ENCODE measurements around the gene IL23R.
"Not testable (repeated sequence)": the region's sequence is repeated elsewhere in the genome, so short reads cannot be mapped to it uniquely, and the experiment has no call there.

IL23R gene

DNA sequence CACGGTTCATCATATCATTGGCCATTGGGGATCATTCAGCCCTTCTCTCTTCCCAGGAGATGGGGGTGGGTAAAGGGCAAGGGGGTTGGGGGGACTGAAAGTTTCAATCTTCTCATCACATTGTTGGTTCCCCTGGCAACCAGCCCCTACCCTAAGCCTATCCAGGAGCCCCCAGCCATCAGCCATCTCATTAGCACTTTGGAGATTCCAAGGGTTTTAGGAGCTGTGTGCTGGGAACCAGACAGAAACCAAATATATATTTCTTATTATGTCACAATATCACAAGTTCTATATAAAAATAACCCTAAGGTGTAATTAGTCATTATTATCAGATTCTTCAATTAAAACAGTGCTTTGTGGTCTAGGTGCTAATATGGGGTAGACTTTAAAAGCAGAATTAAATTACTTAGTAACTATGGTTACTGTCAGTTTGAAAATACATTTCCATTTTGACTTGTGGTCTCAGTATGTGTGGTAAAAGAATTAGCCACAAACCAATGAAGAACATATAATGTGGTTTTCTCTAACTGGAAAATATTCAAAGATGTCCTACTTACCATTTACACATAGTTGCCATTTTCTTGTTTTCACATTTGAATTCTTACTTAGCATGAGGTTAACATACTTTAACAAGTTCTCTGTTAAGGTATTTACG lies 28.1 kb downstream of the IL23R start:
- no peak for DNase-seq

DNA sequence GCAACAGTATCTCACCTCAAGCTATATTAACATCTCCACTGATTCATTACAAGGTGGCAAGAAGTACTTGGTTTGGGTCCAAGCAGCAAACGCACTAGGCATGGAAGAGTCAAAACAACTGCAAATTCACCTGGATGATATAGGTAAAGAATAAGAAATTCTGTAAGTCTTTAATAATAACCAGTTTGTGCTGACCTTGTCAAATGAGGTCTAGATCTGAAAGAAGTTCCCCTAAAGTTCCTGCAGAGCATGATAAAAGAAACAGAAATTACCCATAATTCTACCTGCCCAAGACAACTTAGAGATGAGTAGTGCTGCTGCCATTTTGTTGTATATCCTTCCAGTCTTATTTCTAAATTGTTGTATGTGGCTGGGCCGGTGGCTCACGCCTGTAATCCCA lies 34.5 kb downstream of the IL23R start:
- DNase-seq = no peak

DNA sequence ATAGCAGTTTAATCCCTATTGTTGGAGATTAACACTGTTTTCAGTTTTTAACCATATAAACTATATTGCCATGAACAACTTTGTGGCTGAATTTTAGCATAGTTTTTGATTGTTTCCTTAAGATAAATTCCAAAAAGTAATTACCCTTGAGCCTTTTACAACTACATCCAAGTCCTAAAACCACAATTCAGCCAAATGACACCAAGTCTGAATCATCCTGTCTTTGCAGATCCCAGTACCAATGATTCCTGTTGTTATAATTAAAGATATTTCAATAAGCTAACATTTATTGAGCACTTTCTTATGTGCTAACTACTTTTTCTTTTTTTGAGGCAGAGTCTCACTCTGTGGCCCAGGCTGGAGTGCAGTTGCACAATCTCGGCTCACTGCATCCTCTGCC lies 35.6 kb downstream of the IL23R start:
- DNase-seq = no peak

GRCh38 chr1:67204298-67204980 lies 38.2 kb downstream of the IL23R start:
- no peak for DNase-seq

DNA sequence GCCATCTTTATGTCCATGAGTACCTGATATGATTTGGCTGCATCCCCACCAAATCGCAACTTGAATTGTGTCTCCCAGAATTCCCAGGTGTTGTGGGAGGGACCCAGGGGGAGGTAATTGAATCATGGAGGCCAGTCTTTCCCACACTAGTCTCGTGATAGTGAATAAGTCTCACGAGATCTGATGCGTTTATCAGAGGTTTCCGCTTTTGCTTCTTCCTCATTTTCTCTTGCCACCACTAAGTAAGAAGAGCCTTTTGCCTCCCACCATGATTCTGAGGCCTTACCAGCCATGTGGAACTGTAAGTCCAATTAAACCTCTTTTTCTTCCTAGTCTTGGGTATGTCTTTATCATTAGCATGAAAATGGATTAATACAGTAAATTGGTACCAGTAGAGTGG lies 41.1 kb downstream of the IL23R start:
- DNase-seq = not testable (repeated sequence)

DNA sequence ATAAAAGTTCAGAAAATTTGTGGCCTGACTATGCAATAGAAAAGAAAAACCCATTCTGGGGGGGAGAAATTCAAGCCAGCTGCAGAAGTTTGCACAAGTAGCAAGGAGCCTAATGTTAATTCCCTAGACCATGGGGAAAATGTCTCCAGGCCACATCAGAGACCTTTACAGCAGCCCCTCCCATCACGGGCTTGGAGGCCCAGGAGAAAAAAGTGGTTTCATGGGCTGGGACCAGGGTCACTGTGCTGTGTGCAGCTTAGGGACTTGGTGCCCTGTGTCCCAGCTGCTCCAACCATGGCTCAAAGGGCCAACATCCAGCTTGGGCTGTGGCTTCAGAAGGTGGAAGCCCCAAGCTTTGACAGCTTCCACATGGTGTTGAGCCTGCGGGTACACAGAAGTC lies 42.0 kb downstream of the IL23R start:
- DNase-seq = no peak

GRCh38 chr1:67209521-67209920 lies 43.3 kb downstream of the IL23R start:
- no peak for DNase-seq

DNA sequence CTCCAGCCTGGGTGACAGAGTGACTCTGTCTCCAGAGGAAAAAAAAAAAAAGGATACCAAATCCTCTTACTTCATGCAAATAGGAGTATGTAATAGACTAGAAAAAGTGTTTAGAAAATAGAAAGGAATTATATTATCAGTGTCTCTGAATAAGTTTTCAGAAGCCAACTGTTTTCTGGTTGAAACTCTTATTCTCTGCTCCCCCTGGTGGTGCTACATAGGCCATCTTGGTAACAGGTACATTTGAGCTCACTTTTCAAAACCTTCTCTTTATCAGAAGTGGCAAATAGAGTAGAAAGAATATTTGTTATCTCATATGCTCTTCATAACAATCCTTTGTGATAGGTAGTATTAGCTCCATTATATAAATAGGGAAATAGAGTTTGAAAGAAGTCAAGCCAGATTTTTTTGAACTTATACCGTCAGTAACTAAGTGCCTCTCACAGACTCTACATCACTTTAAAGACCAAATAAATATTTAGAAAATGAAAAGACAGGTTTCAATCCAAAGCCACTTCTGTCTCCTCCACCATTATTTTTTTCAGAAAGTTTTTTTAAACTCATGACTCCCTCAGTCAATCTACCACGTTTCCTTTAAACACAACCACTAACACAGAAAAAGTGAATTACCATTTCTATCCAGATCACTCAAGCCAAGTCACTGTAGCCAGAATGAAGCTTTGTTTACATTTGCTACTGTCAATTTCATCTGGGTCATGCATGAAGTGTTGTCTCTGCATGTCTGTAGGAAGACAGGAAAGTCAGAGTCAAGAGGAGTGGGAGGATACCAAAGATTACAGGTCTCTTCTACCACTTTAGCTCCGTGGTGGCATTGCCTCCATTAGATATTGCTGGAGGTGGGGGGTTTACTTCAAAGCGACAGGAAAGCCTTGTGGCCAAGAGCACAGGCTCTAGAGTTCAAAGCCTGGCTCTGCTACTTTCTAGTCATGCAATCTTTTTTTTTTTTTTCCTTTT lies 45.6 kb downstream of the IL23R start:
- DNase-seq = peak; percentile 8

- no peak for DNase-seq
Observed at GRCh38 chr1:67213164-67213563, 46.9 kb downstream of the IL23R start.

GRCh38 chr1:67213948-67214347 lies 47.7 kb downstream of the IL23R start:
- DNase-seq = no peak

GRCh38 chr1:67214420-67215174 lies 48.3 kb downstream of the IL23R start:
- DNase-seq = no peak

GRCh38 chr1:67216401-67216800 lies 50.1 kb downstream of the IL23R start:
- DNase-seq = no peak

GRCh38 chr1:67217417-67217816 lies 51.2 kb downstream of the IL23R start:
- no peak for DNase-seq

DNA sequence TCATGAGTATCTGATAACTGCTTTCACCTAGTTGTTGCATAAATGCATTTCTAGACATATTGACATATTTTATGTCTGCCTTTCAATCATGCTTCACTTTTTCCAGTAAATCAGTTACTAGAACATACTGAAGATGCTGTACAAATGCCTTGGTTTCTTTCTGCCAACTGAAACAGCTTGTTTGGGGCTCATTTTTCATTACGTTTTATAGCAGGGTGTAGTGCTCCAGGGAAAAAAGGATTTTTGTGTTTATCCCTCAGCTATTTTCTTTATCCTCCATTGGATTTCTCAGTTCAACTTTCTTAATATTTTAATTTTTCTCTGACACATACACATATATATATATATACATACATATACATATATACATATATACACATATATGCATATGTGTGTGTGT lies 51.7 kb downstream of the IL23R start:
- DNase-seq = no peak

- DNase-seq = no peak
Observed at GRCh38 chr1:67224856-67225255, 58.6 kb downstream of the IL23R start.

DNA sequence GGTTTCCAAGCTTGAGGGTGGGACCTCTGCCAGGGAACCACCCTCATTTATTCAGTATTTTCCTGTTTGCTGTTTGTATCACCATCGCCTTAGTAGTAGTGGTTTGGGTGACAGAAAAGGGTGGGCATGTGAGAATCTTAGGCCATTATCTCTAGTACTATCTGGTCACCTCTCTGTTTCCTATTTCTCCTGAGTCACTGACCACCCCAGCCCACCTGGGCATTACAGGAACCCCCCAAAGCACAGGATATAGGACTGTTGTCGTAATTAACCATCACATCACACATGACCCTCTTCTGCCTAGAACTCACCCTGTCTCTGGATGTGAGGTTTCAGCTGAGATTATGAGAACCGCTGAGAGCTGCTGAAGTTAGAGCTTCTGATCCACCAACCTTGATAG lies 60.4 kb downstream of the IL23R start:
- no peak for DNase-seq

DNA sequence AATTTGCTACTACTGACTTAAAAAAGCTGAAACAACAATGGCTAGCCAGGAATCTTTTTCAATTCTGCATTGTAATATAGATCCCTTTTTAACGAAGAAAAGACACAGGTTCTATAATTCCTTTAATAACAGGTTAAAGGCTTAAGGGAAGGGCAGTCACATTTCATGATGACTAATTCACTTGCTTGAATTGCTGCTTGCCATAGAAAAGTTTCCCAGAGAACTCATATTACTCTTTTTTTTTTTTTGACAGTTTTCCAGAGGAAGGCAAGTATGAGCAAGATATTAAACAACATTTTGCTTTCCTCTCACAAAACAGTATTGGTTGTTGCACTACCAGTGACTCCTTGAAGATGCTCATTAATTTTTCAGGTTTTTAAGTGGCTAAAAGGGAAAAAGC lies 60.9 kb downstream of the IL23R start:
- DNase-seq = no peak

DNA sequence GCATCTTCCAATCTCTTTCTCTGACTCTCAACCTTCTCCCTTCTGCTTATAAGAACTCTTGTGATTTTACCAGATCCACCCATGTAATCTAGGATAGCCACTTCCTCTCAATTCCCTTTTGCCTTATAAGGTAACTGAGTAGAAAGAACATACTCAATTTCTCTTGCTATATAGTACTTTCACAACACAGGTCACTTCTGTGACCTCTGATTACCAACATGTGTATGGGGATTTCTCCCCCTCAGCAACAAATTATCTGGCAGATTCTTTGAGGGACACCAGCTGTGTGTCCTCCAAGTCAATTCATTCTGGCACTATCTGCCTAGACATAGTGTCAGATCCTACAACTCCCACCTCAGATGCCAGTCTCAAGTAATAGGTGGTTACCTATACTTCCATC lies 62.5 kb downstream of the IL23R start:
- no peak for DNase-seq

- DNase-seq = no peak
Observed at GRCh38 chr1:67230539-67230938, 64.3 kb downstream of the IL23R start.

DNA sequence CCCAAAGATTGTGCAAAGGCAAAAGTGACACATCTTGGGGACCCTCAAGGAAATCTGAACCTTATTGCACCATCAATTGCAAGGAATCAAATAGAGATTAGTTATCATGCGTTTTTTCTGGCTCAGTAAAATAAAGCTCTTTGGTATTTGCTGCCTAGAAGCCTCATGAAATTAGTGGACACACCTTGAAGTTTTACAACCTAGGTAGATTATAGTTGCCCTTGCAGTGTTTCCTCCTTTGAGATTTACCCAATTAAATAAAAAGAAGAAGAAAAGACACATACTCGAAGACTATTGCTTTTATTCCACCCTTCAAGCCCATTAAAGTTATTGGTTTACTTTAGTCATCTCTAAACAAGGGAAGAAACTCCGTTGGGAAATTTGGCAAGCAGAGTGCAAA lies 70.0 kb downstream of the IL23R start:
- no peak for DNase-seq

DNA sequence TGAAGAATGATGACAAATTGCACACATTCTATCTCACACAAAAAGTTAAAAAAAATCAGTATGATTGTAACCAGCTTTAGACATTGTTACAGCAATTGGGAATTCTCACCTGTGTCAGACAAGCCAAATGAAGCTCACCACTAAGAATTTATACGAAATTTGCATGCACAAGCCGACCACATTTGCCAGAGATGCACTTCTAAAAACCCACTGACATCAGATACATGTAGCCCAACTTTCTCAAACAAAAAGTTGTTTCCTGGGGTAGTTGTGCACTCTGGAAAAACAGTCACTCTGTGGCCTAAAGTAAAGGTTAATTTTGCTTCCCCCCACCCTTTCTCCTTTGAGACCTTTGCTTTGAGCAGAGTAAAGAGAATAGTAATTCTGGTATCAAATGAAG lies 73.5 kb downstream of the IL23R start:
- no peak for DNase-seq

- DNase-seq = no peak
Observed at GRCh38 chr1:67241200-67241746, 75.0 kb downstream of the IL23R start.

DNA sequence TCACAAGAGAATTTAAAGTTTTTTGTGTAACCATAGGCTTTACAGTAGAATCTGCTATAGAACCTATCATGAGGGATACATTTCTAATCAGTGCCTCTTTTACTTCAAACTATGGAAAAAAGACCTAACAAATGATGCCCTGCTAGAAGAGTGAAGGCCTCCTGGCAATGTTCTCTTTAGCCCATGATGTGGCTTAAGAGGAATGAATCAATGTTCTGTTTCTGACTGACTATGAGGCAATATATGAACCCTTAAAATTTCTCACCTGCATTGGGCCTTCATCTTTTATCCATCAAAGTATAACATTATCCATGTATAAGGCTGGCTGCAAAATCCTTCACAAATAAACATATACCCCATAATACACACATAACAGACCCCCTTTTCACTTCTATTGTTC lies 75.8 kb downstream of the IL23R start:
- no peak for DNase-seq

Data from DMS79 treated with DMSO at 0.1 percent for 48 hours (cell line).